Caco-2 (cell line): Measurements from ENCODE around the gene SELENOW. TPM values are rescaled to one million over a fixed set of nuclear protein-coding genes. Genes with fewer than 3 reads are reported as not detected.

Experiments used
- BruUV-seq: library from RNA; stranded (reverse); fragments of 400-500 nt; replicated peaks from 2 replicates; lab custom pipeline; 2021; lab: Mats Ljungman, UMichigan
- CTCF ChIA-PET: fragments of 300-600 bp; sonication (Branson Sonifier 250); formaldehyde crosslinking; loops from one replicate; lab custom pipeline; 2022; ENCODE audit warnings: antibody characterized with exemption; lab: Charles Lee
- POLR2A ChIA-PET: fragments of 300-600 bp; sonication (Branson Sonifier 250); formaldehyde crosslinking; loops from one replicate; lab custom pipeline; 2022; ENCODE audit warnings: antibody characterized with exemption; lab: Charles Lee
- DNase-seq, 2 experiments: peaks; one replicate each; pipeline versions ENCODE4 v3.0.0 to v3.0.0-alpha.2; 2020 to 2022
- H3K27me3 ChIP-seq: replicated peaks from 2 replicates; pipeline ENCODE4 v1.6.0; 2011; ENCODE audit warnings: low read length; ENCODE audit not compliant: control insufficient read depth, insufficient read depth
- H3K36me3 ChIP-seq: 2 replicates; pipeline ENCODE4 v1.5.1; 2011; ENCODE audit warnings: low read length; ENCODE audit not compliant: control insufficient read depth, insufficient read depth
- H3K4me1 ChIP-seq: fragments of 250-450 bp; sonication (Bioruptor Pico); 2 replicates; pipeline ENCODE4 v1.5.1; 2020; ENCODE audit warnings: mild to moderate bottlenecking
- H3K4me3 ChIP-seq: 2 replicates; pipeline ENCODE4 v1.5.1; 2011; ENCODE audit warnings: low read depth, mild to moderate bottlenecking, control low read depth, low read length
- H3K9me3 ChIP-seq: fragments of 250-450 bp; sonication (Bioruptor Pico); 2 replicates; pipeline ENCODE4 v1.5.1; 2020; ENCODE audit warnings: mild to moderate bottlenecking, moderate library complexity
- H3K27ac Mint-ChIP-seq: one replicate; pipeline ENCODE4 v1.8.0; 2022; ENCODE audit warnings: mixed read lengths; ENCODE audit not compliant: unreplicated experiment
- H3K27me3 Mint-ChIP-seq: one replicate; pipeline ENCODE4 v1.8.0; 2022; ENCODE audit warnings: mixed read lengths; ENCODE audit not compliant: insufficient read depth, unreplicated experiment
- H3K36me3 Mint-ChIP-seq: one replicate; pipeline ENCODE4 v1.8.0; 2022; ENCODE audit warnings: mild to moderate bottlenecking, mixed read lengths; ENCODE audit not compliant: insufficient read depth, unreplicated experiment
- H3K4me1 Mint-ChIP-seq: one replicate; pipeline ENCODE4 v1.8.0; 2022; ENCODE audit warnings: low read depth, mixed read lengths; ENCODE audit not compliant: unreplicated experiment
- H3K4me3 Mint-ChIP-seq: one replicate; pipeline ENCODE4 v1.8.0; 2022; ENCODE audit warnings: mild to moderate bottlenecking, moderate library complexity, mixed read lengths; ENCODE audit not compliant: unreplicated experiment
- H3K9me3 Mint-ChIP-seq: one replicate; pipeline ENCODE4 v1.8.0; 2022; ENCODE audit warnings: mixed read lengths; ENCODE audit not compliant: unreplicated experiment
- CTCF ChIP-seq, 2 experiments: fragments of 200-600 bp in 1 of 2; IDR thresholded peaks; 1 replicate in 1 of 2; 2 replicates in 1 of 2; pipeline versions ENCODE4 v1.5.1 to v1.8.0; 2011 to 2022; ENCODE audit warnings: antibody characterized with exemption in 1 of 2, control low read depth in 1 of 2, inconsistent platforms in 1 of 2, low read depth in 1 of 2, low read length in 1 of 2, mild to moderate bottlenecking in 1 of 2, moderate library complexity in 1 of 2; ENCODE audit not compliant: insufficient read depth in 1 of 2, severe bottlenecking in 1 of 2, unreplicated experiment in 1 of 2
- intact Hi-C: fragments of 100-400 bp; cut with micrococcal nuclease; formaldehyde crosslinking; loops from one replicate; pipeline ENCODE4 v1.10.0; 2022; ENCODE audit not compliant: unreplicated experiment
- total RNA-seq: library from RNA; stranded (reverse); gene quantifications from 2 replicates; pipeline ENCODE4 v1.2.3, GENCODE V29; 2022

Gene SELENOW
- total RNA-seq, 1 experiment from 2014 or later, result 110 TPM

- no peak overlapping the region for H3K4me3 Mint-ChIP-seq
- Histone ChIP-seq H3K36me3 (no peaks in the 10 kb centered on the region), H3K9me3 (no peaks in the 10 kb centered on the region), H3K4me3 (no peak overlapping the region), H3K27me3 (no peaks in the 10 kb centered on the region), H3K4me1 (no peaks in the 10 kb centered on the region; the same call in 1 of the 2 replicates)
- peaks cover 10% of the 10 kb centered on the region for H3K9me3 Mint-ChIP-seq
- ChIA-PET POLR2A (interaction anchor here (0.7 kb wide), 1 partner anchor 644 kb away, joined by 6 read pairs; no protein-coding TSS in a partner anchor), CTCF (interaction anchor here (0.6 to 4.1 kb wide), 8 partner anchors 16 to 329 kb away, joined by 3 to 20 read pairs (median 4); partner anchors contain the start of genes EHD2 and SULT2A1)
- no peaks in the 10 kb centered on the region for H3K4me1 Mint-ChIP-seq
- no peak overlapping the region for H3K27ac Mint-ChIP-seq
- H3K36me3 Mint-ChIP-seq, result peaks cover 7% of the 10 kb centered on the region
- TF ChIP-seq CTCF (IDR thresholded peaks at IDR 0.05; ENCODE audit: insufficient read depth in 1 of 2, low read depth in 1 of 2, low read length in 1 of 2, severe bottlenecking in 1 of 2, unreplicated experiment in 1 of 2), result peak; percentile 83 to 88
- H3K27me3 Mint-ChIP-seq, result peaks cover 2% of the 10 kb centered on the region
- BruUV-seq, result no TSS peak
- DNase-seq, result peak; percentile 70 to 71
- intact Hi-C loops, result loop anchor here (1.0 kb wide), 2 partner anchors 23 to 98 kb away; no protein-coding TSS in a partner anchor
Observed at GRCh38 chr19:47765523-47766358, 12.8 kb upstream of the SELENOW start.

GRCh38 chr19:47766359-47766620 is 12.2 kb upstream of the SELENOW start:
- Histone ChIP-seq H3K4me3 (no peak overlapping the region), H3K9me3 (no peaks in the 10 kb centered on the region), H3K36me3 (no peaks in the 10 kb centered on the region), H3K4me1 (no peaks in the 10 kb centered on the region; the same call in 1 of the 2 replicates), H3K27me3 (no peaks in the 10 kb centered on the region)
- Mint-ChIP-seq H3K36me3 (peaks cover 7% of the 10 kb centered on the region), H3K27me3 (peaks cover 2% of the 10 kb centered on the region), H3K27ac (no peak overlapping the region), H3K4me1 (no peaks in the 10 kb centered on the region), H3K9me3 (peaks cover 10% of the 10 kb centered on the region), H3K4me3 (no peak overlapping the region)
- BruUV-seq, result no TSS peak
- TF ChIP-seq CTCF (IDR thresholded peaks at IDR 0.05; ENCODE audit: insufficient read depth in 1 of 2, low read depth in 1 of 2, low read length in 1 of 2, severe bottlenecking in 1 of 2, unreplicated experiment in 1 of 2), result no peak
- ChIA-PET POLR2A (no interaction called here), CTCF (interaction anchor here (1.0 to 4.1 kb wide), 6 partner anchors 16 to 329 kb away, joined by 3 to 20 read pairs (median 4); partner anchors contain the start of gene SULT2A1)
- intact Hi-C loops, result loop anchor here (1.0 kb wide), 2 partner anchors 22 to 97 kb away; no protein-coding TSS in a partner anchor
- no peak for DNase-seq

GRCh38 chr19:47766670-47767069 is 11.8 kb upstream of the SELENOW start:
- no TSS peak for BruUV-seq
- H3K36me3 ChIP-seq, result no peaks in the 10 kb centered on the region
- CTCF ChIA-PET, result interaction anchor here (1.1 to 4.1 kb wide), 2 partner anchors 21 to 54 kb away, joined by 3 to 20 read pairs; no protein-coding TSS in a partner anchor
- POLR2A ChIA-PET, result no interaction called here
- Mint-ChIP-seq H3K27ac (no peak overlapping the region), H3K9me3 (peaks cover 10% of the 10 kb centered on the region), H3K27me3 (peaks cover 2% of the 10 kb centered on the region), H3K4me3 (no peak overlapping the region), H3K36me3 (peaks cover 7% of the 10 kb centered on the region), H3K4me1 (no peaks in the 10 kb centered on the region)
- no peaks in the 10 kb centered on the region for H3K27me3 ChIP-seq
- no peaks in the 10 kb centered on the region for H3K9me3 ChIP-seq
- no peaks in the 10 kb centered on the region; the same call in 1 of the 2 replicates for H3K4me1 ChIP-seq
- no peak for TF ChIP-seq CTCF (IDR thresholded peaks at IDR 0.05; ENCODE audit: insufficient read depth in 1 of 2, low read depth in 1 of 2, low read length in 1 of 2, severe bottlenecking in 1 of 2, unreplicated experiment in 1 of 2)
- intact Hi-C loops, result loop anchor here (1.0 kb wide), 2 partner anchors 22 to 97 kb away; no protein-coding TSS in a partner anchor
- no peak for DNase-seq
- H3K4me3 ChIP-seq, result no peak overlapping the region
